Esophagus squamous epithelium (tissue), 4 donors: Measurements from ENCODE around the gene MCL1.
"Not testable (repeated sequence)": the region's sequence is repeated elsewhere in the genome, so short reads cannot be mapped to it uniquely, and the experiment has no call there.

Experiments used
- CTCF ChIP-seq, 6 experiments: fragments of 450-650 bp in 4 of 6; fragments of 200-600 bp in 2 of 6; sonication (generic) in 2 of 6; IDR thresholded peaks; one replicate each; pipeline ENCODE4 v1.5.1; 2016 to 2019; ENCODE audit warnings: antibody characterized with exemption in 6 of 6, mild to moderate bottlenecking in 4 of 6, moderate library complexity in 4 of 6
- POLR2A ChIP-seq, 4 donors: fragments of 450-650 bp; IDR thresholded peaks; one replicate each; pipeline ENCODE4 v1.6.1; 2017; ENCODE audit warnings: antibody characterized with exemption in 4 of 4, mild to moderate bottlenecking in 4 of 4, moderate library complexity in 3 of 4

GRCh38 chr1:150624546-150624945, 45.1 kb upstream of the MCL1 start:
- TF ChIP-seq CTCF, POLR2A (IDR thresholded peaks at IDR 0.05): not testable (repeated sequence)
